Activated T-cell treated with anti-CD3 and anti-CD28 coated beads, Interleukin-2, amount 50 U/mL, for 1 hour (primary cell): Measurements from ENCODE around the gene GPC6.
"Not testable (repeated sequence)": the region's sequence is repeated elsewhere in the genome, so short reads cannot be mapped to it uniquely, and the experiment has no call there.

Experiments
- DNase-seq: peaks from one replicate; pipeline ENCODE4 v3.0.0-alpha.2; 2020

GPC6 gene

GRCh38 chr13:94343687-94344086, 1117.1 kb downstream of the GPC6 start:
- not testable (repeated sequence) for DNase-seq

- no peak for DNase-seq
These were observed 1117.7 kb downstream of the GPC6 start for GRCh38 chr13:94344126-94344818.

- DNase-seq: no peak
These were observed 1119.0 kb downstream of the GPC6 start for GRCh38 chr13:94345374-94346195.

DNA sequence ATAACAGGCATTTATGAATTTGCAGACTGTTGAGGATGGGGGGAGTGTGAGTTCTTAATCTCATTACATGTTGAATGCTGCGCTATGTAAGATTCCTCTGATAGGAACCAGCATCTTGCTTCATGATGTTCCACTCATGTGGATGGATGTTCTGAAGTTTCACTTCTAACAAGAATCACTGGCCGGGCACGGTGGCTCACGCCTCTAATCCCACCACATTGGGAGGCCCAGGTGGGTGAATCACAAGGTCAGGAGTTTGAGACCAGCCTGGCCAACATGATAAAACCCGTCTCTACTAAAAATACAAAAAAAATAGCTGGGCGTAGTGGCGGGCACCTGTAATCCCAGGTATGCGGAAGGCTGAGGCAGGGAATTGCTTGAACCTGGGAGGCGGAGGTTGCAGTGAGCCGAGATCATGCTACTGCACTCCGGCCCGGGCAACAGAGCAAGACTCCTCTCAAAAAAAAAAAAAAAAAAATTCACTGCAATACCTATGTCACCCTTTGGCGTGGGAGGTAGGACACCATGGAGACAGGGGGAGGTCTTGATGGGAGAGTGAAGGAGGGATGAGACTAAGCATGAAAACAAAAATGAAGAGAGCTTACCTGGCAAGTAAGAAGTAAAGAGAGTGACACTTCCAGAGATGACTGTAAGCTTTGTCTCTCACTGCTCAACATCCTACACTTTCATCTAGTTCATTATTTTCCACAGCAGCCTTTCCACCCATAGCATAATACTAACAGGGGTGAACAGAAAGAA, 1119.8 kb downstream of the GPC6 start:
- no peak for DNase-seq

- DNase-seq: no peak
These were observed 1124.8 kb downstream of the GPC6 start for GRCh38 chr13:94351292-94351990.

- DNase-seq: no peak
These were observed 1125.5 kb downstream of the GPC6 start for GRCh38 chr13:94352057-94352456.

DNA sequence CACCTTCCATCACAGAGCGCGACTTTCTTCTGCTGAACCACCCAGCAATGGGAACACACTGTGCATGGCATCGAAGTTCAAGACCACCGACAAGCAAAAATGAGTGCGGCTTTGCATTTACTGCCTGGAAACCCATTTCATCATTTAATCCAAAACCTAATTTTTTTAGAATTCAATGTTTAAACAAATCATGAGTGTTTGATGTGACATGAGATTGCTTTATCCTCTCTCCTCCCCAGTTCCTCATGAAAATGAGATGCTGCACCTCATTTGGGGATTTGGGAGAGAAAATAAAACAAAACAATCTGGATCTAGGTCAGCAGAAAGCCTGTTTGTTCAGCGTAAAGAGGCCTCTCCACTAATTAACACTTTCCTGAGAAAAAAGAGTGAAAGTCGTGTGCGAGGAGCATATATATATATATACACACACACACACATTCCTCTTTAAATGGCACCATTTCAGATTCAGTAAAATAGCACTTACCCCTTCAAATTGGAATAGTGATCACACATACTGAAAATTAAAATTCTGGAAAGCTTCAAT, 1126.6 kb downstream of the GPC6 start:
- no peak for DNase-seq

DNA sequence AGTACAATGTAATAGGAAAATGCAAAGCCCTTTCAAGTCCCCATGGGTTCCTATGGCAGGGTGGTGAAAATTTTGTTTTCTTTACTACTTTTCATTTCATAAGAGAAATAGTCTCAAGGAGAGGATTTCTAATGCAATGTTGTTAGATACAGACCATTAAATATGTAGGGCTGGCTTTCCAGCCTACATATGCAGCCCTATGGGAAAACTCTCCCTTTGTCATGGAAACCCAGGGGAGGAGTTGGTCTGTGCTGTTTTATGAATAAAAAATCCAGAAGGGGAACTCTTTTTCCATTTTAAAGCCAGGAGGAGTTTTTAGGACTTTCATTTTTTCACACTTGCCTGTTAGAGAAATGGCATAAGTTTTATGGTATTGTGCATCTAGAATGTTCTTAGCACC, 1133.3 kb downstream of the GPC6 start:
- no peak for DNase-seq

GRCh38 chr13:94362411-94362909, 1135.9 kb downstream of the GPC6 start:
- DNase-seq: peak; percentile 40

GRCh38 chr13:94366677-94367076, 1140.1 kb downstream of the GPC6 start:
- DNase-seq: no peak

GRCh38 chr13:94369972-94370436, 1143.4 kb downstream of the GPC6 start:
- no peak for DNase-seq

GRCh38 chr13:94371855-94372254, 1145.2 kb downstream of the GPC6 start:
- DNase-seq: no peak

DNA sequence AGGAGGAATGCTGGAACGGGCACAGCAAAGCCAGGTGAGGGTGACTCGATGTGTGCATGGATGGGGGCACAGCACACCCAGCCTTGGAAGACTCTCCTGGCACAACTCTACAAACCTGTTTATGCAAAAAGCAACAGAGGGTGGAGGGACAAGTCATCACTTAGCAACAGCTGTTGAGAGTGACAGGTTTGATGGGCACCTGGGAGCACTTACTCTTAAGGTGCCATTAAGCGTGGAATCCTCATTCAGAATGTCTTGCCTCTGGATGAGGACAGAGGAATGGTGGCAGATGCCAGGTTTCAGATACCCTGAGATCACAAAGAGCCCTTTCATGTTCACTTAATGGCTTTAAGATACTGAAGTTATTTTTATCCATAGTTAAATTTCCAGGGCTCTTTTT, 1155.9 kb downstream of the GPC6 start:
- no peak for DNase-seq

- DNase-seq: no peak
These were observed 1156.4 kb downstream of the GPC6 start for GRCh38 chr13:94382960-94383359.

- DNase-seq: no peak
These were observed 1157.8 kb downstream of the GPC6 start for GRCh38 chr13:94384231-94384905.

DNA sequence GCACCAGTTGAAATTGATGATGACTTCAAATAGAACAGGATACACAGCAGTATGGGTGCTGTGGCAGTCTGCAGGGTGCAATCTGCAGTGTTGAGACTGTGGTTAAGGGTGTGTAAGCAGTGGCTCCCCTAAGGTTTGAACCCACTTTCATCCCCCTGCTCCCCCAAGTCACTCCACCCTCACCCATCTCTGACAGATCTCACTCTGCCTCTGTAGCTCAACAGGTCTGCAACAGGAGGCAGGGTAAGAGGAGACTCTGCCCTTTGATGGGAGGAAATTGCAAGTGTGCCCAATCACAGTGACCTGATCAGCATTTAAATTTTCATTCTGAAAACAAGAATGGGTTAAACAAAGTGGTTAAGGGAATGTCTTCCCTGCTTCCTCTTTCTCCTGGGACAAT, 1160.4 kb downstream of the GPC6 start:
- no peak for DNase-seq

- no peak for DNase-seq
These were observed 1163.2 kb downstream of the GPC6 start for GRCh38 chr13:94389604-94390351.

DNA sequence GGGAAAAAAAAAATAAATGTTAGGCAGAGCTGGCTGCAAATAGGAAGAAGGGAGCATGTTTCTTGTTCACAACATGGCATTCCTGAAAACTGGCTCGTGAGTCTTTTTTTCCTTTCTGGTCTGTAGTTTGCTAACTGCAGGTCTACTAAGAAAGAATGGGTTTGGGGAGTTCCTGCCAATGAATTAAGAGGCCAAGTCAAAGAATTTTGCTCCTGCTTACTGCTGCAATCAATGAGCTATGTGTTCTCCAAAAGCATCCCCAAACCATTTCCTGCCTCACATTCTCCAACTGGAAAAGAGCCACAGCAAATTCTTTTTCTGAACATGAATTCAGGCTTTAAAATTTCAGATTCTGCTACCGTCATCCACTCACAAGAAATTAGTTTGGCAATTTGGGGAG, 1164.3 kb downstream of the GPC6 start:
- DNase-seq: no peak

- no peak for DNase-seq
These were observed 1168.1 kb downstream of the GPC6 start for GRCh38 chr13:94394723-94395122.

- DNase-seq: no peak
These were observed 1169.3 kb downstream of the GPC6 start for GRCh38 chr13:94395860-94396259.

GRCh38 chr13:94399812-94400211, 1173.2 kb downstream of the GPC6 start:
- no peak for DNase-seq
